Activated CD4-positive, CD25-positive, alpha-beta regulatory T cell treated with anti-CD3 and anti-CD28 coated beads, Interleukin-2, amount 50 U/mL, for 24 hours (primary cell): ENCODE data around the gene ANKH.
A peak's percentile ranks its signal among the peaks of the same experiment; 100 is the strongest.
"Not testable (repeated sequence)": the region's sequence is repeated elsewhere in the genome, so short reads cannot be mapped to it uniquely, and the experiment has no call there.

Experiments used
- ATAC-seq, 2 donors: fragments of 150-1000 bp; cut with Tn5 transposase; one replicate each; pipeline ENCODE4 v1.10.0; 2021; ENCODE audit warnings: mild to moderate bottlenecking in 1 of 2, moderate library complexity in 1 of 2

The ANKH gene

GRCh38 chr5:14853685-14854084 lies 17.9 kb downstream of the ANKH start:
- ATAC-seq: no peak

- ATAC-seq: no peak
These were observed 18.8 kb downstream of the ANKH start for GRCh38 chr5:14852779-14853178.

GRCh38 chr5:14851999-14852526 lies 19.5 kb downstream of the ANKH start:
- no peak for ATAC-seq

- ATAC-seq: no peak
These were observed 20.0 kb downstream of the ANKH start for GRCh38 chr5:14851597-14851996.

GRCh38 chr5:14851050-14851419 lies 20.5 kb downstream of the ANKH start:
- no peak for ATAC-seq

- ATAC-seq: no peak
These were observed 21.0 kb downstream of the ANKH start for GRCh38 chr5:14850419-14851049.

GRCh38 chr5:14849516-14850294 lies 21.9 kb downstream of the ANKH start:
- ATAC-seq: no peak

GRCh38 chr5:14848942-14849341 lies 22.6 kb downstream of the ANKH start:
- ATAC-seq: not testable (repeated sequence)

GRCh38 chr5:14848385-14848784 lies 23.2 kb downstream of the ANKH start:
- no peak for ATAC-seq

GRCh38 chr5:14847471-14847870 lies 24.1 kb downstream of the ANKH start:
- ATAC-seq: no peak

GRCh38 chr5:14842117-14842516 lies 29.5 kb downstream of the ANKH start:
- ATAC-seq: no peak

GRCh38 chr5:14840624-14841023 lies 31.0 kb downstream of the ANKH start:
- ATAC-seq: peak in 1 of 2 donors; percentile 17

GRCh38 chr5:14838396-14839319 lies 32.9 kb downstream of the ANKH start:
- ATAC-seq: no peak

GRCh38 chr5:14837423-14838122 lies 34.0 kb downstream of the ANKH start:
- ATAC-seq: not testable (repeated sequence)

- ATAC-seq: peak in 1 of 2 donors; percentile 27
These were observed 36.7 kb downstream of the ANKH start for GRCh38 chr5:14834584-14835550.

- no peak for ATAC-seq
These were observed 37.5 kb downstream of the ANKH start for GRCh38 chr5:14834062-14834461.

- ATAC-seq: no peak
These were observed 40.6 kb downstream of the ANKH start for GRCh38 chr5:14831006-14831338.

GRCh38 chr5:14830210-14831005 lies 41.2 kb downstream of the ANKH start:
- no peak for ATAC-seq

GRCh38 chr5:14829396-14829795 lies 42.2 kb downstream of the ANKH start:
- no peak for ATAC-seq

GRCh38 chr5:14826714-14827113 lies 44.9 kb downstream of the ANKH start:
- no peak for ATAC-seq
